Measurements from ENCODE around the gene TP53I3.

GRCh38 chr2:24105816-24106215 lies 21.2 kb upstream of the TP53I3 start:
- TF ChIP-seq POLR2A (IDR thresholded peaks at IDR 0.05), result no peak
- TF ChIP-seq CTCF (IDR thresholded peaks at IDR 0.05), result no peak

Data from Peyer's patch (tissue), 4 donors.